GM12891 (cell line): ENCODE data around the gene TRAF6.

ENCODE experiments used
- PAX5 ChIP-seq: IDR thresholded peaks from 2 replicates; pipeline ENCODE4 v1.6.1; 2011; ENCODE audit warnings: low read length, moderate library complexity, mild to moderate bottlenecking; ENCODE audit not compliant: insufficient read depth, severe bottlenecking
- POLR2A ChIP-seq: IDR thresholded peaks from 2 replicates; pipeline ENCODE4 v1.6.1; 2011; ENCODE audit warnings: low read depth, low read length, control low read depth
- POLR2AphosphoS5 ChIP-seq: IDR thresholded peaks from 2 replicates; pipeline ENCODE4 v1.6.1; 2011; ENCODE audit warnings: low read depth, low read length, control low read depth
- POU2F2 ChIP-seq: IDR thresholded peaks from 2 replicates; pipeline ENCODE4 v1.6.1; 2011; ENCODE audit warnings: low read depth, mild to moderate bottlenecking, control low read depth, low read length, moderate library complexity
- SPI1 ChIP-seq: IDR thresholded peaks from 2 replicates; pipeline ENCODE4 v1.6.1; 2011; ENCODE audit warnings: low read depth, low read length, control low read depth
- TAF1 ChIP-seq: IDR thresholded peaks from 2 replicates; pipeline ENCODE4 v1.6.1; 2011; ENCODE audit warnings: low read depth, low read length, control low read depth

DNA sequence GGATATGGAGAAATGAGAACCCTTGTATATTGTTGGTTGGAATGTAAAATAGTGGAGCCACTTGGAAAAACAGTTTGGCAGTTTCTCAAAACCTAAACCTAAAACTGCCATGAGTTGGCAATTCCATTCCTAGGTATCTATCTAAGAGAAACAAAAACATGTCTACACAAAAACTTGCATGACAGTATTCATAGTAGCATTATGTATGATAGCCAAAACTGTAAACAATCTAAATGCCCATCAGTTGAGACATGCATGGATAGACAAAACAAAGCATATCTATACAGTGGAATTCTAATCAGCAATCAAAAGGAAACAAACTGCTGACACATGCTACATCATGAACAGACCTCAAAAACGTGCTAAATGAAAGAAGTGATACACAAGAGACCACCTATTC, 34.9 kb downstream of the TRAF6 start:
- TF ChIP-seq POLR2A = no peak
- TF ChIP-seq POLR2AphosphoS5 = no peak
- TF ChIP-seq TAF1 = no peak
- TF ChIP-seq POU2F2 = no peak
- TF ChIP-seq SPI1 = no peak
- TF ChIP-seq PAX5 = no peak
